Measurements from ENCODE around the gene SPON2. TPM values are rescaled to one million over a fixed set of nuclear protein-coding genes. Genes with fewer than 3 reads are reported as not detected.

The SPON2 gene
- total RNA-seq, 1 experiment from 2014 or later: 2.3 TPM

GRCh38 chr4:1136048-1136447 lies 36.3 kb downstream of the SPON2 start:
- Histone ChIP-seq H4K8ac (replicated peaks; ENCODE audit: insufficient read length, low read depth, low read length) (no peak overlapping the region), H4K5ac (ENCODE audit: insufficient read length, low read depth, low read length) (no peak overlapping the region), H3K14ac (ENCODE audit: insufficient read depth, low read length) (no peak overlapping the region), H3K27me3 (ENCODE audit: insufficient read depth, low read length) (no peaks in the 10 kb centered on the region), H3K79me2 (ENCODE audit: insufficient read depth, low read length) (no peaks in the 10 kb centered on the region), H2BK120ac (ENCODE audit: low read depth, low read length, poor library complexity, severe bottlenecking) (no peak overlapping the region), H2BK15ac (ENCODE audit: low read depth, low read length) (no peak overlapping the region), H3K9ac (ENCODE audit: extremely low read depth, insufficient read length, low read length) (no peak overlapping the region), H2BK12ac (ENCODE audit: insufficient read length, low read depth, low read length) (no peak overlapping the region), H4K91ac (ENCODE audit: insufficient read length, low read depth, low read length) (no peak overlapping the region), H2AK5ac (ENCODE audit: insufficient read length, low read length) (no peak overlapping the region), H3K4me2 (ENCODE audit: insufficient read depth, insufficient read length, low read length) (no peak overlapping the region), H2AFZ (ENCODE audit: low read length) (no peak overlapping the region), H3K4ac (ENCODE audit: low read depth, low read length) (no peak overlapping the region), H3T11ph (ENCODE audit: low read length) (no peak overlapping the region), H3K56ac (ENCODE audit: insufficient read length, low read depth, low read length) (no peak overlapping the region), H2BK20ac (ENCODE audit: low read depth, low read length, poor library complexity, severe bottlenecking) (no peak overlapping the region), H3K27ac (ENCODE audit: insufficient read length, low read depth, low read length) (no peak overlapping the region), H3K23ac (ENCODE audit: insufficient read length, low read depth, low read length) (no peak overlapping the region), H3K9me3 (ENCODE audit: control insufficient read depth, low read depth, low read length) (no peaks in the 10 kb centered on the region), H3K18ac (ENCODE audit: insufficient read length, low read depth, low read length) (no peak overlapping the region), H3K4me1 (ENCODE audit: insufficient read depth, low read length) (no peaks in the 10 kb centered on the region), H3K79me1 (ENCODE audit: insufficient read depth, low read depth, low read length, poor library complexity, severe bottlenecking) (no peaks in the 10 kb centered on the region), H2BK5ac (ENCODE audit: insufficient read length, low read length) (no peak overlapping the region), H4K20me1 (ENCODE audit: control insufficient read depth, insufficient read depth, insufficient read length) (no peaks in the 10 kb centered on the region), H3K23me2 (ENCODE audit: insufficient read length, low read depth, low read length, poor library complexity, severe bottlenecking) (no peaks in the 10 kb centered on the region)
- H3K27me3 Mint-ChIP-seq (ENCODE audit: low read depth): peaks cover 33% of the 10 kb centered on the region
- peaks cover 3 to 14% of the 10 kb centered on the region in 2 experiments; a peak in 2 of 5 replicates for H3K9me3 Mint-ChIP-seq
- TF ChIP-seq, protein P1, sequence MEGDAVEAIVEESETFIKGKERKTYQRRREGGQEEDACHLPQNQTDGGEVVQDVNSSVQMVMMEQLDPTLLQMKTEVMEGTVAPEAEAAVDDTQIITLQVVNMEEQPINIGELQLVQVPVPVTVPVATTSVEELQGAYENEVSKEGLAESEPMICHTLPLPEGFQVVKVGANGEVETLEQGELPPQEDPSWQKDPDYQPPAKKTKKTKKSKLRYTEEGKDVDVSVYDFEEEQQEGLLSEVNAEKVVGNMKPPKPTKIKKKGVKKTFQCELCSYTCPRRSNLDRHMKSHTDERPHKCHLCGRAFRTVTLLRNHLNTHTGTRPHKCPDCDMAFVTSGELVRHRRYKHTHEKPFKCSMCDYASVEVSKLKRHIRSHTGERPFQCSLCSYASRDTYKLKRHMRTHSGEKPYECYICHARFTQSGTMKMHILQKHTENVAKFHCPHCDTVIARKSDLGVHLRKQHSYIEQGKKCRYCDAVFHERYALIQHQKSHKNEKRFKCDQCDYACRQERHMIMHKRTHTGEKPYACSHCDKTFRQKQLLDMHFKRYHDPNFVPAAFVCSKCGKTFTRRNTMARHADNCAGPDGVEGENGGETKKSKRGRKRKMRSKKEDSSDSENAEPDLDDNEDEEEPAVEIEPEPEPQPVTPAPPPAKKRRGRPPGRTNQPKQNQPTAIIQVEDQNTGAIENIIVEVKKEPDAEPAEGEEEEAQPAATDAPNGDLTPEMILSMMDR (conservative IDR thresholded peaks at IDR 0.05): no peak
- H3K4me3 Mint-ChIP-seq: no peak overlapping the region
- no peak overlapping the region for H3K27ac Mint-ChIP-seq
- WGBS (ENCODE audit: extremely low coverage, insufficient read length, low lambda C conversion rate): no CpG with 5 or more reads among the region's 4 CpGs
- H3K36me3 Mint-ChIP-seq (ENCODE audit: insufficient read depth in 1 of 3, low read depth in 3 of 3): no peaks in the 10 kb centered on the region
- DNase-seq: no peak
- H3K4me1 Mint-ChIP-seq: no peaks in the 10 kb centered on the region

Data from H9 (cell line).